Measurements from ENCODE around the gene DGKH. TPM values are rescaled to one million over a fixed set of nuclear protein-coding genes. Genes with fewer than 3 reads are reported as not detected.
"Not testable (repeated sequence)": the region's sequence is repeated elsewhere in the genome, so short reads cannot be mapped to it uniquely, and the experiment has no call there.

Gene DGKH
- total RNA-seq, 2 experiments from 2014 or later, result 8.9 to 11.6 TPM

DNA sequence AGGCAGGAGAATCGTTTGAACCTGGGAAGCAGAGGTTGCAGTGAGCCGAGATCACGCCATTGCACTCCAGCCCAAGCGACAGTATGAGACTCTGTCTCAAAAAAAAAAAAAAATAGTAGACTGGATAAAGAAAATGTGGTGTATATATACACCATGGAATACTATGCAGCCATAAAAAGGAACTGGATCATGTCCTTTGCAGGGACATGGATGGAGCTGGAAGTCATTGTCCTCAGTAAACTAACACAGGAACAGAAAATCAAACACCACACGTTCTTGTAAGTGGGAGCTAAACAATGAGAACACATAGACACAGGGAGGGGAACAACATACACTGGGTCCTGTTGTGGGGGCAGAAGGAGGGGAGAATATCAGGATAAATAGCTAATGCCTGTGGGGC is 178.3 kb downstream of the DGKH start:
- H3K36me3 Mint-ChIP-seq, result peaks cover 25% of the 10 kb centered on the region
- DNase-seq; H3K4me1 Mint-ChIP-seq (ENCODE audit: low read depth); POLR2A ChIA-PET; H3K27me3 Mint-ChIP-seq; H3K4me3 Mint-ChIP-seq; H3K27ac Mint-ChIP-seq; intact Hi-C loops (cut with micrococcal nuclease); H3K9me3 Mint-ChIP-seq; CTCF ChIA-PET: not testable (repeated sequence)

DNA sequence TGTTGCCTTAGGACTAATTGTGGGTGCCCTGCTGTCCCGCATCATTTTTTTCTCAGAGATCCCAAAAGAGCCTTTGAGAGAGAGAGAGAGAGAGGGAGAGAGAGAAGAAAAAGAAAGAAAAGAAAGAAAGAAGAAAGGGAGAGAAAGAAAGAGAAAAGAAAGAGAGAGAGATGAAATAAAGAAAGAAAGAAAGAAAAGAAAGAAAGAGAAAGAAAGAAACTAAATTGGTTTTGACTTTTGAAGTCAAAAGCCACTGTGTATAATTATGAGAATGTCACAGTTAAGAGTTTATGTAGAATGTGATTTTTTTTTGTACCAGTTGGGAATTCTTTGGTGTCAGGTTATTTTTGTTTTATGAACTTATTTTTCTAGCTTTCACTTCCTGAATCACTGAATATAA is 180.1 kb downstream of the DGKH start:
- intact Hi-C loops (cut with micrococcal nuclease), result no loop called here
- POLR2A ChIA-PET, result no interaction called here
- Mint-ChIP-seq H3K27me3 (no peaks in the 10 kb centered on the region), H3K36me3 (peaks cover 23% of the 10 kb centered on the region), H3K4me1 (ENCODE audit: low read depth) (no peaks in the 10 kb centered on the region), H3K27ac (no peak overlapping the region), H3K9me3 (no peaks in the 10 kb centered on the region), H3K4me3 (no peak overlapping the region)
- CTCF ChIA-PET, result no interaction called here
- DNase-seq, result no peak

DNA sequence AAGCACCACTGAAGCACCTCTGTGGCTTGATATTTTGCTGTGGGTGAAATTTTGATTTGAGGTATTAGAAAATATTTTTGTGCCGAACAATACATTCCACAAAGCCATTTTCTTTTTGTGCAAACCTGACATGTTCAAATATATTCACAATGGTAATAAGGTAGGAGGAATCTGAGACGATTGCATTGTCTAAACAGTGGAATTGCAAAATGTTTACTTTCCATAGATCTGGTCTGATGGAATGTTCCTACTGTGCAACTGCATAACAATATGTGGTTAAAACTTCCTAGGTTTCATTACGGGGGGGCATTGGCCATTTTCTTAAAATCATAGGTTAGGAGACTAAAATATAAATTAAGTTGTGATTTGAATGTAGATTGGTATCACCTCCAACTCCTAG is 180.8 kb downstream of the DGKH start:
- DNase-seq, result no peak
- H3K27me3 Mint-ChIP-seq, result no peaks in the 10 kb centered on the region
- no peaks in the 10 kb centered on the region for H3K9me3 Mint-ChIP-seq
- intact Hi-C loops (cut with micrococcal nuclease), result no loop called here
- H3K36me3 Mint-ChIP-seq, result peaks cover 21% of the 10 kb centered on the region
- H3K4me3 Mint-ChIP-seq, result no peak overlapping the region
- no peak overlapping the region for H3K27ac Mint-ChIP-seq
- no peaks in the 10 kb centered on the region for H3K4me1 Mint-ChIP-seq (ENCODE audit: low read depth)
- ChIA-PET CTCF (no interaction called here), POLR2A (no interaction called here)

DNA sequence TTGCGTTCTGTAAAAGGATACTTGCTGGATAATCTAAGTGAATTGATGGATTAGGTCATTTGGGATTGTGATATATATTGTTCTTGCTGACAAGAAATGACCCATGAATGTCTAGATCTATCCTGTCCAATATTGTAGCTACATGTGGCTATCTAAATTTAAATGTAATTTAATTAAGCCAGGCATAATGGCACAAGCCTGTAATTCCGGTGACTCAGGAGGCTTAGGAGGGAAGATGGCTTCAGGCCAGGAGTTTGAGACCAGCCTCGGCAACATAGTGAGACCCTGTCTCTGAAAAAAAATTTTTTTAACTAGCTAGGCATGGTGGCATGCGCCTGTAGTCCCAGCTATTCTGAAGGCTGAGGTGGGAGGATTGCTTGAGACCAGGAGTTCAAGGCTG is 184.2 kb downstream of the DGKH start:
- POLR2A ChIA-PET, result no interaction called here
- no peak overlapping the region for H3K27ac Mint-ChIP-seq
- intact Hi-C loops (cut with micrococcal nuclease), result no loop called here
- DNase-seq, result no peak
- H3K9me3 Mint-ChIP-seq, result no peaks in the 10 kb centered on the region
- peaks cover 7% of the 10 kb centered on the region for H3K36me3 Mint-ChIP-seq
- CTCF ChIA-PET, result interaction anchor here (0.5 kb wide), 1 partner anchor 286 kb away, joined by 3 read pairs; no protein-coding TSS in a partner anchor
- no peaks in the 10 kb centered on the region for H3K4me1 Mint-ChIP-seq (ENCODE audit: low read depth)
- H3K27me3 Mint-ChIP-seq, result no peaks in the 10 kb centered on the region
- no peak overlapping the region for H3K4me3 Mint-ChIP-seq

DNA sequence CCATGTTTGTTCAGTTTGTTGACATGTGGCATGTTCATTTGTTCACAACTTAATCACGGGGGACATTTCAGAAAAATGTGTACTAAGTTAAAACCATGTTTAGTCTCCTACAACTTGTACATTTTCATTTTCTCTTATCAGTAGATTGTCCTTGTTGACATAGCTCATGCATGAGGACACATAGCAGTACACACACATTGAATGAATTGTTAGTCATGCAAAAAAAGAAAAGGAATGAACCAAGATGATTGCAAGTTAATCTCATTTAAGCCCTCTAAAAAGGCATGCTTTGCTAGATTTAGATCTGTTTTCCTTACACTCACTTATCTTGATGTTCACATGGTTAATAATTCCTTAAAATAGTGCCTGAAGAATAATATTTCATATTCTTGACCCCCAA is 185.3 kb downstream of the DGKH start:
- H3K27me3 Mint-ChIP-seq, result no peaks in the 10 kb centered on the region
- no peak for DNase-seq
- H3K36me3 Mint-ChIP-seq, result peaks cover 5% of the 10 kb centered on the region
- no peaks in the 10 kb centered on the region for H3K9me3 Mint-ChIP-seq
- H3K27ac Mint-ChIP-seq, result no peak overlapping the region
- H3K4me3 Mint-ChIP-seq, result no peak overlapping the region
- ChIA-PET POLR2A (no interaction called here), CTCF (no interaction called here)
- H3K4me1 Mint-ChIP-seq (ENCODE audit: low read depth), result no peaks in the 10 kb centered on the region
- intact Hi-C loops (cut with micrococcal nuclease), result no loop called here

DNA sequence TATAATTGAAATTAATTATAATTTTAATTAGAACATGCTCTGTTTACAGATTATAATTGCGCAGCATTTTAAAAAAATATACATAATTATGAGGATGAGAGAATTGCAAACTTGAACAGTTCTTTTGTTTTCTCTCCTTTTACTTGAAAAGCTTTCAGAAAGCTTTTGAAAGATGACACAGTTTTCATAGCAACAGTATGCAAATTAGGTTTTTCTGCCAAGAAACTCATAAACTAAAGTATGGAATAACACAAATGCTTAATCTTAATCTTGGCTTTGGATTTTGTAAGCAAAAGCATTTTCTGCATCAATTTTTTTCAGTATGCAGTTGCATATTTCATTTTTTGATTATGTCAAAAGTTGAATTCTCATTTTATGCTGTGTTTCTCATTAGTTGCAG is 190.7 kb downstream of the DGKH start:
- H3K4me3 Mint-ChIP-seq, result no peak overlapping the region
- intact Hi-C loops (cut with micrococcal nuclease), result no loop called here
- POLR2A ChIA-PET, result no interaction called here
- no peaks in the 10 kb centered on the region for H3K27me3 Mint-ChIP-seq
- H3K36me3 Mint-ChIP-seq, result no peaks in the 10 kb centered on the region
- no peaks in the 10 kb centered on the region for H3K4me1 Mint-ChIP-seq (ENCODE audit: low read depth)
- DNase-seq, result no peak
- CTCF ChIA-PET, result no interaction called here
- no peak overlapping the region for H3K27ac Mint-ChIP-seq
- H3K9me3 Mint-ChIP-seq, result no peaks in the 10 kb centered on the region

DNA sequence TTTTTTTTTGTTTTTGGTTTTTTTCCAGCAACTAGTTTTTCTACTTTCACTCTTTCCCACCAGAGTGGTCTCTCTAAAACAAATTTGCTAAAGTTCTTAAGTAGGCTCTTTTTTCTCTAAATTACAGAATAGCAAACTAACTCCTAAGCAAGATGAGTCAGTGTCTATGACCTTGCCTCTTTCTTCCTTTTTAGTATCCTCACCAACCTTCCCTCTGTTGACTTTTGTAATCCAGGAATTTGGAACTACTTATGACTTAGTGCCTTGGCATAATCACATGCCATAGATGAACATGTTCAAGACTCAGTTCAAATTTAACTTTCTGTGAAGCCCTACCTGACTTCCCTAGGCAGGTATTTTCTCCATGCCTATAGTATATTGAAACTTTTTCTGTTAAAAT is 191.2 kb downstream of the DGKH start:
- ChIA-PET CTCF (no interaction called here), POLR2A (no interaction called here)
- no peak overlapping the region for H3K27ac Mint-ChIP-seq
- intact Hi-C loops (cut with micrococcal nuclease), result no loop called here
- no peak overlapping the region for H3K4me3 Mint-ChIP-seq
- no peak for DNase-seq
- H3K36me3 Mint-ChIP-seq, result no peaks in the 10 kb centered on the region
- no peaks in the 10 kb centered on the region for H3K4me1 Mint-ChIP-seq (ENCODE audit: low read depth)
- H3K9me3 Mint-ChIP-seq, result no peaks in the 10 kb centered on the region
- H3K27me3 Mint-ChIP-seq, result no peaks in the 10 kb centered on the region

DNA sequence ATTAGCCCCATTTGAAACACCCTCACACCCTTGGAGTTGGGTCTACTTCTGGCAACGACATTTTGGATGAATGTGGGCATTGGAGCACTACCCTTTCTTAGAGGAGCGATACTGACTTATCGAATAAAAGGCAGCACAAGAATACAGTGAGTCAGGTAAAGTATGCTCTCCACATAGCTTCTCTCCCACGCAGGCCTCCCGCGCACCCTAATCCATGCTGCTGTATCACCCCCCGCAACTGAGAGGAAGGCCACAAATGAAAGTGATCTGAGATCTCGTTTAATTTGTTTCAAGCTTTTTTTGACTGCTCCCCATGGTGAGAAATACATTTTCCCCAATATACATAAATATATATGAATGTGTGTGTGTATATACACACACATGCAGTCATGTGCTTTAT is 198.1 kb downstream of the DGKH start:
- H3K4me1 Mint-ChIP-seq (ENCODE audit: low read depth), result peaks cover 2% of the 10 kb centered on the region
- no peaks in the 10 kb centered on the region for H3K9me3 Mint-ChIP-seq
- H3K27ac Mint-ChIP-seq, result no peak overlapping the region
- intact Hi-C loops (cut with micrococcal nuclease), result no loop called here
- no peaks in the 10 kb centered on the region for H3K36me3 Mint-ChIP-seq
- ChIA-PET POLR2A (no interaction called here), CTCF (interaction anchor here (1.7 kb wide), 1 partner anchor 23 kb away, joined by 3 read pairs; no protein-coding TSS in a partner anchor)
- no peak overlapping the region for H3K4me3 Mint-ChIP-seq
- no peaks in the 10 kb centered on the region for H3K27me3 Mint-ChIP-seq
- no peak for DNase-seq

DNA sequence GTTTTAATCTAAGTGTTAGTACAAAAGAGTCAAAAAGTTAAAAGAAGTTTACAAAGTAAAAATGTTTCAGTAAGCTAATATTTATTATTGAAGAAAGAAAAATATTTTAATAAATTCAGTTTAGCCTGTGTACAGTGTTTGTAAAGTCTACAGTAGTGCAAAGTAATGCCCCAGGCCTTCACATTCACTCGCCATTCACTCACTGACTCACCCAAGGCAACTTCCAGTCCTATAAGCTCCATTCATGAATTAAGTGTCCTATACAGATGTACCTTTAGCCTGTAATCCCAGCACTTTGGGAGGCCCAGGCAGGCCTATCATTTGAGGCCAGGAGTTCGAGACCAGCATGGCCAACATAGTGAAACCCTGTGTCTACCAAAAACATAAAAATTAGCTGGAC is 199.4 kb downstream of the DGKH start:
- POLR2A ChIA-PET, result no interaction called here
- no peak overlapping the region for H3K27ac Mint-ChIP-seq
- H3K27me3 Mint-ChIP-seq, result no peaks in the 10 kb centered on the region

DNA sequence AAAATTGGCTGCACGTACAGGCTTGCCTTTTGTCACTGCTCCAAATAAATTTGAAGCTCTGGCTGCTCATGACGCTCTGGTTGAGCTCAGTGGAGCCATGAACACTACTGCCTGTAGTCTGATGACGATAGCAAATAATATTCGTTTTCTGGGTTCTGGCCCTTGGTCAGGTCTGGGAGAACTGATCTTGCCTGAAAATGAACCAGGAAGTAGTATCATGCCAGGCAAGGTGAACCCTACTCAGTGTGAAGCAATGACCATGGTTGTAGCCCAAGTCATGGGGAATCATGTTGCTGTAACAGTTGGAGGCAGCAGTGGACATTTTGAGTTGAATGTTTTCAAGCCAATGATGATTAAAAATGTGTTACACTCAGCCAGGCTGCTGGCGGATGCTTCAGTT is 207.4 kb downstream of the DGKH start:
- no peak overlapping the region for H3K27ac Mint-ChIP-seq
- intact Hi-C loops (cut with micrococcal nuclease), result no loop called here
- POLR2A ChIA-PET, result no interaction called here

More for the DNA sequence above, 199.4 kb downstream of the DGKH start:
- Mint-ChIP-seq H3K4me1 (ENCODE audit: low read depth) (peaks cover 2% of the 10 kb centered on the region), H3K9me3 (no peaks in the 10 kb centered on the region), H3K4me3 (no peak overlapping the region), H3K36me3 (no peaks in the 10 kb centered on the region)
- intact Hi-C loops (cut with micrococcal nuclease), result no loop called here
- DNase-seq, result no peak
- CTCF ChIA-PET, result interaction anchor here (1.7 kb wide), 1 partner anchor 24 kb away, joined by 3 read pairs; no protein-coding TSS in a partner anchor

DNA sequence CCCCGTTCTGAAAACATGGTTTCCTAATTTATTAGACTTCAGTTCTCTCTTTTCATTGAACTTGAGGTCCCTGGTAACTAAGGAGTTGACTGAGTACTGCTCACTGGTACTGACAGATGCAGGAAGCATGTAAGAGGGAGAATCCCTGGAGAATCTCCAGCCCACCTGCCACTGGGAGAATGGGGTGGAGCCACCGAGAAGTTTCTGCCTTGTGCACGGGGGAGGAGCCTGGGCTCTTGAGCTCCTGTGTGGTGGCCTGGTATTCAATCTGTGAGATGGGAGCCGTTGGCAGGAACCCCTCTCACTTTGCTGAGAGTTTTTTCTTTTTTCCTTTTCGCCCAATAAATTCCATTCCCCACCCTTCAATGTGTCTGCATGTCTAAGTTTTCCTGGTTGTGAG is 210.3 kb downstream of the DGKH start:
- intact Hi-C loops (cut with micrococcal nuclease), result no loop called here
- CTCF ChIA-PET, result interaction anchor here (0.6 to 1.1 kb wide), 2 partner anchors 13 to 303 kb away, joined by 3 read pairs; partner anchors contain the start of gene AKAP11
- Mint-ChIP-seq H3K4me1 (ENCODE audit: low read depth) (peaks cover 2% of the 10 kb centered on the region), H3K27ac (no peak overlapping the region), H3K4me3 (no peak overlapping the region), H3K9me3 (no peaks in the 10 kb centered on the region), H3K36me3 (no peaks in the 10 kb centered on the region), H3K27me3 (peaks cover 2% of the 10 kb centered on the region)
- POLR2A ChIA-PET, result no interaction called here
- DNase-seq, result no peak

More for the DNA sequence above, 207.4 kb downstream of the DGKH start:
- Mint-ChIP-seq H3K36me3 (no peaks in the 10 kb centered on the region), H3K4me1 (ENCODE audit: low read depth) (peaks cover 2% of the 10 kb centered on the region), H3K27me3 (peaks cover 2% of the 10 kb centered on the region), H3K4me3 (no peak overlapping the region), H3K9me3 (no peaks in the 10 kb centered on the region)
- CTCF ChIA-PET, result no interaction called here
- no peak for DNase-seq

DNA sequence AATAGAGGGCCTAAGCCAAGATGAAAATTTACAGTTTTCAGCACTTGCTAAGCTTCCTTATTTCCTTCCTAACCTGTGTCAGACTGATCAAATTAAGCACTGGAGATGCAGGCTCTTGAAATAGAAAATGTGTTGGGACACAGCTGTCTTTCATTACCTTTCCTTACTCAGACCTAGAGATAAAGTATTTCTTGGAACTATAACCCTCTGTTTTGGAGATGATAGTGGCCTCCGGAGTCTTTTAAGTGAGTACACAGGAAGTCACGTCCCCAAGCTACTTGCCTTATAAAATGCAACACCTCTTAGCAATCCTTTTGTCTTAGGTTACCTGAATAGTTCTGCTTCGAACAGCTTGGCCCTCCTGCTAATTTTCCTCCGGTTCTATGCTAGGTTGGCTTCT is 211.1 kb downstream of the DGKH start:
- H3K4me3 Mint-ChIP-seq, result no peak overlapping the region
- intact Hi-C loops (cut with micrococcal nuclease), result no loop called here
- no peak for DNase-seq
- CTCF ChIA-PET, result interaction anchor here (1.1 kb wide), 1 partner anchor 12 kb away, joined by 3 read pairs; the partner anchor contains the start of gene AKAP11
- POLR2A ChIA-PET, result no interaction called here
- peaks cover 2% of the 10 kb centered on the region for H3K4me1 Mint-ChIP-seq (ENCODE audit: low read depth)
- H3K9me3 Mint-ChIP-seq, result no peaks in the 10 kb centered on the region
- H3K36me3 Mint-ChIP-seq, result no peaks in the 10 kb centered on the region
- peaks cover 2% of the 10 kb centered on the region for H3K27me3 Mint-ChIP-seq
- H3K27ac Mint-ChIP-seq, result no peak overlapping the region

DNA sequence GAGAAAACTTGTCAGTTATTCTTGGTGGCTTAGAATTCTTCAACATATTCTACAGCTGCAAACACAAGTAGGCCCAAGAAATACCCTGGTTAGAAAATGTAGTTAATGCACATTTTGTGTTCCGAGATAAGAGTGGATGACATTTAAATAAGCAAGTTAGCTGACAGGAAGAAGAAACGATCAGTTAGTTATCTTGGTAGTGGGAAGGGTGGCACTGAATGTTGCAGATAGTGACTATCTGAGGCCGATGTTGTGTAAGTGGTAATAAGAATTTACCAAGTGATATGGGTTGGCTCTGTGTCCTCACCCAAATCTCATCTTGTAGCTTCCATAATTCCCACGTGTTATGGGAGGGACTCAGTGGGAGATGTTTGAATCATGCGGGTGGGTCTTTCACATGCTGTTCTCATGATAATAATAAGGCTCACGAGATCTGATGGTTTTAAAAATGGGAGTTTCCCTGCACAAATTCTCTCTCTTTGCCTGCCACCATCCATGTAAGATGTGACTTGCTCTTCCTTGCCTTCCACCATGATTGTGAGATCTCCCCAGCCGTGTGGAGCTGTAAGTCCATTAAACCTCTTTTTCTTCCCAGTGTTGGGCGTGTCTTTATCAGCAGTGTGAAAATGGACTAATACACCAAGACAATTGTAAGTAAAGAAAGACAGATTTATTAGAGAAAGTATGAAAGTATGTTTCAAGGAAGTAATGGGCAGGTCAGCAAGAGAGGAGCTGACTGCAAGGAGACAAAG is 212.6 kb downstream of the DGKH start:
- H3K27ac Mint-ChIP-seq, result no peak overlapping the region
- DNase-seq, result no peak
- intact Hi-C loops (cut with micrococcal nuclease), result no loop called here
- ChIA-PET POLR2A (no interaction called here), CTCF (no interaction called here)
- H3K4me3 Mint-ChIP-seq, result no peak overlapping the region
- H3K9me3 Mint-ChIP-seq, result no peaks in the 10 kb centered on the region
- H3K4me1 Mint-ChIP-seq (ENCODE audit: low read depth), result peaks cover 2% of the 10 kb centered on the region
- H3K27me3 Mint-ChIP-seq, result peaks cover 2% of the 10 kb centered on the region
- H3K36me3 Mint-ChIP-seq, result no peaks in the 10 kb centered on the region

Measured in activated CD4-positive, alpha-beta memory T cell treated with anti-CD3 and anti-CD28 coated beads for 36 hours (primary cell).